HCT116 (cell line): ENCODE measurements around the gene C9orf57. TPM values are rescaled to one million over a fixed set of nuclear protein-coding genes. Genes with fewer than 3 reads are reported as not detected.

Source experiments
- ATAC-seq: fragments of 200-7000 bp; cut with Tn5 transposase; 2 replicates; pipeline ENCODE4 v1.9.1; 2020; ENCODE audit warnings: mild to moderate bottlenecking, moderate library complexity
- BruUV-seq: library from RNA; stranded (reverse); fragments of 400-500 nt; replicated peaks from 2 replicates; lab custom pipeline; 2021; lab: Mats Ljungman, UMichigan
- CTCF ChIA-PET: fragments of 300-600 bp; sonication (Branson Sonifier 250); formaldehyde crosslinking; loops from one replicate; lab custom pipeline; 2021; ENCODE audit warnings: antibody characterized with exemption; lab: Charles Lee
- POLR2A ChIA-PET: fragments of 300-600, 350-600 bp; sonication (Branson Sonifier 250); formaldehyde crosslinking; loops from one replicate; lab custom pipeline; 2021; ENCODE audit warnings: antibody characterized with exemption; lab: Charles Lee
- RAD21 ChIA-PET, 2 experiments: fragments of 300-600 bp; sonication (Branson Sonifier 250); formaldehyde crosslinking; loops; one replicate each; lab custom pipeline; 2023; ENCODE audit warnings: low total read pairs in 2 of 2; ENCODE audit not compliant: uncharacterized antibody in 2 of 2, unreplicated experiment in 2 of 2, low non-redundant PET in 1 of 2; lab: Charles Lee
- DNase-seq: peaks from one replicate; pipeline ENCODE4 v3.0.0-alpha.2; 2010; ENCODE audit warnings: low read depth, low spot score
- H2AFZ ChIP-seq: fragments of 200-600 bp; shearing (Covaris generic), sonication (generic); 2 replicates; pipeline ENCODE4 v1.6.1; 2017; ENCODE audit warnings: low read depth, mixed run types, mixed read lengths, antibody characterized with exemption, low read length; ENCODE audit not compliant: poor library complexity, severe bottlenecking
- H3K27ac ChIP-seq: 2 replicates; pipeline ENCODE4 v1.5.1; 2012; ENCODE audit warnings: low read depth, low read length
- H3K27me3 ChIP-seq: fragments of 200-600 bp; sonication (generic); 2 replicates; pipeline ENCODE4 v1.6.1; 2016; ENCODE audit warnings: mixed run types, low read length, mixed read lengths; ENCODE audit not compliant: insufficient read depth
- H3K36me3 ChIP-seq, 2 experiments: fragments of 200-500 bp in 1 of 2; fragments of 200-600 bp in 1 of 2; sonication (Bioruptor generic) in 1 of 2; sonication (generic) in 1 of 2; 2 replicates each; pipeline versions ENCODE4 v1.5.1 to v1.6.1; 2014 to 2016; ENCODE audit warnings: low read length in 2 of 2, inconsistent platforms in 1 of 2, mixed read lengths in 1 of 2, mixed run types in 1 of 2; ENCODE audit not compliant: insufficient read depth in 2 of 2, control insufficient read depth in 1 of 2
- H3K4me1 ChIP-seq, 2 experiments: fragments of 200-600 bp in 1 of 2; sonication (generic) in 1 of 2; 2 replicates each; pipeline versions ENCODE4 v1.5.1 to v1.6.1; 2012 to 2017; ENCODE audit warnings: low read length in 2 of 2, inconsistent platforms in 1 of 2, mild to moderate bottlenecking in 1 of 2, mixed read lengths in 1 of 2, mixed run types in 1 of 2, moderate library complexity in 1 of 2; ENCODE audit not compliant: insufficient read depth in 2 of 2, control insufficient read depth in 1 of 2
- H3K4me2 ChIP-seq: fragments of 200-600 bp; sonication (generic); 2 replicates; pipeline ENCODE4 v1.6.1; 2017; ENCODE audit warnings: mixed run types, low read length, mixed read lengths
- H3K4me3 ChIP-seq, 2 experiments: fragments of 200-600 bp in 1 of 2; sonication (generic) in 1 of 2; replicated peaks in 1 of 2; 2 replicates each; pipeline ENCODE4 v1.5.1; 2011 to 2016; ENCODE audit warnings: low read length in 2 of 2, control low read depth in 1 of 2, low read depth in 1 of 2, mild to moderate bottlenecking in 1 of 2, mixed read lengths in 1 of 2, mixed run types in 1 of 2
- H3K79me2 ChIP-seq: fragments of 200-600 bp; sonication (generic); 2 replicates; pipeline ENCODE4 v1.6.1; 2017; ENCODE audit warnings: mild to moderate bottlenecking, mixed run types, low read length, moderate library complexity, mixed read lengths; ENCODE audit not compliant: insufficient read depth
- H3K9ac ChIP-seq: fragments of 200-600 bp; sonication (generic); 2 replicates; pipeline ENCODE4 v1.6.1; 2016; ENCODE audit warnings: low read length, mixed read lengths
- H3K9me2 ChIP-seq: fragments of 200-600 bp; sonication (generic), shearing (Covaris generic); 2 replicates; pipeline ENCODE4 v1.6.1; 2017; ENCODE audit warnings: mixed run types, mild to moderate bottlenecking, moderate library complexity; ENCODE audit not compliant: insufficient read depth
- H3K9me3 ChIP-seq, 2 experiments: fragments of 200-500 bp in 1 of 2; fragments of 200-600 bp in 1 of 2; sonication (Bioruptor generic) in 1 of 2; sonication (generic) in 1 of 2; 2 replicates each; pipeline ENCODE4 v1.6.1; 2014 to 2017; ENCODE audit warnings: low read length in 2 of 2, mixed read lengths in 2 of 2, inconsistent platforms in 1 of 2, low read depth in 1 of 2, mild to moderate bottlenecking in 1 of 2, mixed run types in 1 of 2, moderate library complexity in 1 of 2; ENCODE audit not compliant: control insufficient read depth in 1 of 2, insufficient read depth in 1 of 2
- H4K20me1 ChIP-seq: fragments of 200-600 bp; sonication (generic), shearing (Covaris generic); 2 replicates; pipeline ENCODE4 v1.6.1; 2017; ENCODE audit warnings: mixed run types, mild to moderate bottlenecking, moderate library complexity; ENCODE audit not compliant: insufficient read depth
- ATF3 ChIP-seq: IDR thresholded peaks from 2 replicates; pipeline ENCODE4 v1.6.1; 2012
- CBX3 ChIP-seq: IDR thresholded peaks from 2 replicates; pipeline ENCODE4 v1.6.1; 2012; ENCODE audit warnings: low read depth
- CEBPB ChIP-seq: IDR thresholded peaks from 2 replicates; pipeline ENCODE4 v1.6.1; 2012; ENCODE audit warnings: low read depth
- CTCF ChIP-seq, 3 experiments: fragments of 200-600 bp in 1 of 3; sonication (generic) in 1 of 3; IDR thresholded peaks in 2 of 3; conservative IDR thresholded peaks in 1 of 3; 2 replicates each; pipeline ENCODE4 v1.5.1; 2012 to 2017; ENCODE audit warnings: low read depth in 2 of 3, low read length in 2 of 3, antibody characterized with exemption in 1 of 3, borderline replicate concordance in 1 of 3, control low read depth in 1 of 3, mild to moderate bottlenecking in 1 of 3, mixed read lengths in 1 of 3, mixed run types in 1 of 3, moderate library complexity in 1 of 3; ENCODE audit not compliant: insufficient read depth in 1 of 3
- EGR1 ChIP-seq: IDR thresholded peaks from 2 replicates; pipeline ENCODE4 v1.6.1; 2012; ENCODE audit warnings: low read depth
- JUND ChIP-seq: IDR thresholded peaks from 2 replicates; pipeline ENCODE4 v1.6.1; 2012
- MAX ChIP-seq: IDR thresholded peaks from 2 replicates; pipeline ENCODE4 v1.6.1; 2012
- POLR2A ChIP-seq: IDR thresholded peaks from 2 replicates; pipeline ENCODE4 v1.7.0; 2011; ENCODE audit warnings: borderline replicate concordance; ENCODE audit not compliant: insufficient read depth, insufficient read length; ENCODE audit errors: extremely low read depth
- POLR2AphosphoS5 ChIP-seq: IDR thresholded peaks from 2 replicates; pipeline ENCODE4 v1.6.1; 2011; ENCODE audit warnings: mild to moderate bottlenecking, low read depth, low read length, moderate library complexity
- REST ChIP-seq: IDR thresholded peaks from 2 replicates; pipeline ENCODE4 v1.6.1; 2012; ENCODE audit warnings: low read depth
- SIN3A ChIP-seq: IDR thresholded peaks from 2 replicates; pipeline ENCODE4 v1.6.1; 2012; ENCODE audit warnings: low read depth
- TCF7L2 ChIP-seq: IDR thresholded peaks from 2 replicates; pipeline ENCODE4 v1.7.0; 2011; ENCODE audit warnings: borderline replicate concordance, inconsistent platforms; ENCODE audit not compliant: insufficient read depth, insufficient read length; ENCODE audit errors: extremely low read depth
- ZBTB33 ChIP-seq: IDR thresholded peaks from 2 replicates; pipeline ENCODE4 v1.6.1; 2011; ENCODE audit warnings: mild to moderate bottlenecking, low read length, moderate library complexity; ENCODE audit not compliant: insufficient replicate concordance; ENCODE audit errors: extremely low read depth
- ZFX ChIP-seq: fragments of 450-650 bp; IDR thresholded peaks from 2 replicates; pipeline ENCODE4 v1.6.1; 2017
- intact Hi-C: fragments of 100-400 bp; cut with micrococcal nuclease; formaldehyde crosslinking; loops from 2 replicates; pipeline ENCODE4 v1.10.0; 2022
- total RNA-seq: library from RNA; stranded (reverse); gene quantifications from one replicate; pipeline ENCODE4 v1.2.1, GENCODE V29; 2021; ENCODE audit not compliant: unreplicated experiment

The C9orf57 gene
- total RNA-seq, 1 experiment from 2014 or later = not detected

- no peak for TF ChIP-seq REST
- TF ChIP-seq POLR2AphosphoS5 = no peak
- no peak for TF ChIP-seq POLR2A
- TF ChIP-seq CEBPB = no peak
- no peak for TF ChIP-seq CTCF (IDR thresholded peaks at IDR 0.05 in 2 of 3, conservative IDR thresholded peaks at IDR 0.05 in 1 of 3; ENCODE audit: borderline replicate concordance in 1 of 3, insufficient read depth in 1 of 3, low read depth in 2 of 3, low read length in 2 of 3)
- no peak for TF ChIP-seq MAX
- no peak for TF ChIP-seq CBX3
- no peak for TF ChIP-seq ATF3
These were observed 22.0 kb downstream of the C9orf57 start (continued) for GRCh38 chr9:72038408-72038807.

GRCh38 chr9:72037571-72037970 is 22.8 kb downstream of the C9orf57 start:
- intact Hi-C loops = loop anchor here (5.0 kb wide), 2 partner anchors 110 to 555 kb away; partner anchors contain the start of gene GDA
- H3K9me3 ChIP-seq = no peaks in the 10 kb centered on the region
- no peaks in the 10 kb centered on the region for H3K9me2 ChIP-seq
- no peaks in the 10 kb centered on the region for H4K20me1 ChIP-seq
- DNase-seq = no peak
- H3K4me3 ChIP-seq = no peak overlapping the region
- no peak overlapping the region for H3K9ac ChIP-seq
- no peaks in the 10 kb centered on the region for H3K79me2 ChIP-seq
- ChIA-PET POLR2A (no interaction called here), CTCF (interaction anchor here (1.1 kb wide), 1 partner anchor 235 kb away, joined by 3 read pairs; no protein-coding TSS in a partner anchor), RAD21 (no interaction called here)
- no peak overlapping the region for H3K27ac ChIP-seq
- no TSS peak for BruUV-seq
- no peak overlapping the region for H2AFZ ChIP-seq
- no peak overlapping the region for H3K4me2 ChIP-seq
- no peaks in the 10 kb centered on the region for H3K36me3 ChIP-seq
- no peaks in the 10 kb centered on the region for H3K27me3 ChIP-seq
- H3K4me1 ChIP-seq = peaks cover 0 to 18% of the 10 kb centered on the region in 2 experiments; a peak in 2 of 4 replicates
- no peak for ATAC-seq
- no peak for TF ChIP-seq JUND
- TF ChIP-seq EGR1 = no peak
- no peak for TF ChIP-seq TCF7L2
- no peak for TF ChIP-seq ZBTB33
- TF ChIP-seq ZFX = no peak
- no peak for TF ChIP-seq SIN3A
- no peak for TF ChIP-seq REST
